Activated naive CD4-positive, alpha-beta T cell treated with anti-CD3 and anti-CD28 coated beads, Interleukin-2, amount 50 U/mL, for 24 hours (primary cell): Measurements from ENCODE around the gene ETS1.
A peak's percentile ranks its signal among the peaks of the same experiment; 100 is the strongest.

Source experiments
- H3K27ac Mint-ChIP-seq: one replicate; pipeline ENCODE4 v1.8.0; 2021; ENCODE audit warnings: mild to moderate bottlenecking, mixed read lengths
- H3K27me3 Mint-ChIP-seq: one replicate; pipeline ENCODE4 v1.8.0; 2021; ENCODE audit warnings: mixed read lengths
- H3K36me3 Mint-ChIP-seq: one replicate; pipeline ENCODE4 v1.8.0; 2021; ENCODE audit warnings: mixed read lengths
- H3K4me1 Mint-ChIP-seq: one replicate; pipeline ENCODE4 v1.8.0; 2021; ENCODE audit warnings: mixed read lengths
- H3K4me3 Mint-ChIP-seq: one replicate; pipeline ENCODE4 v1.8.0; 2021; ENCODE audit warnings: mild to moderate bottlenecking, mixed read lengths
- H3K9me3 Mint-ChIP-seq: one replicate; pipeline ENCODE4 v1.8.0; 2021; ENCODE audit warnings: mixed read lengths

ETS1 gene

DNA sequence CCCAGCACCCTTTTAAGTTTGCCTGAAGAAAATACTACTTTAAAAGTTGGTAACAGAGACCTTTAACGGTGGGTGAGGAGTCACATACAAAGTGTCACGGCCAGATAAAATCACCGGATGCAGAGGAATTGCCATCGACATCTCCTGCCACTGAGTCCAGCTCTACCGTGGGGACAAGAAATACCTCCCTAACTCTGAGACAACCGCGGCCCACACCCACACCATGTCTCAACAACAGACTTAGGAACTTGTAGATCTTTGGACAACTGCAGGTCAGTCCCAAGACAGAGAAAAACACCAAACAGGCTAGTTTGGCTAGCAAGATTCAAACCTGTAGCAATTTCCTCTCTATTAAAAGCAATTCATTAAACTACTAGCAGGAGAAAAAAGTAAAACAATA, 669 bp downstream of the ETS1 start:
- peaks cover 7% of the 10 kb centered on the region for H3K9me3 Mint-ChIP-seq
- no peaks in the 10 kb centered on the region for H3K36me3 Mint-ChIP-seq
- no peaks in the 10 kb centered on the region for H3K27me3 Mint-ChIP-seq
- peak overlapping the region; percentile 14 for H3K27ac Mint-ChIP-seq
- H3K4me3 Mint-ChIP-seq = no peak overlapping the region
- peaks cover 30% of the 10 kb centered on the region for H3K4me1 Mint-ChIP-seq

DNA sequence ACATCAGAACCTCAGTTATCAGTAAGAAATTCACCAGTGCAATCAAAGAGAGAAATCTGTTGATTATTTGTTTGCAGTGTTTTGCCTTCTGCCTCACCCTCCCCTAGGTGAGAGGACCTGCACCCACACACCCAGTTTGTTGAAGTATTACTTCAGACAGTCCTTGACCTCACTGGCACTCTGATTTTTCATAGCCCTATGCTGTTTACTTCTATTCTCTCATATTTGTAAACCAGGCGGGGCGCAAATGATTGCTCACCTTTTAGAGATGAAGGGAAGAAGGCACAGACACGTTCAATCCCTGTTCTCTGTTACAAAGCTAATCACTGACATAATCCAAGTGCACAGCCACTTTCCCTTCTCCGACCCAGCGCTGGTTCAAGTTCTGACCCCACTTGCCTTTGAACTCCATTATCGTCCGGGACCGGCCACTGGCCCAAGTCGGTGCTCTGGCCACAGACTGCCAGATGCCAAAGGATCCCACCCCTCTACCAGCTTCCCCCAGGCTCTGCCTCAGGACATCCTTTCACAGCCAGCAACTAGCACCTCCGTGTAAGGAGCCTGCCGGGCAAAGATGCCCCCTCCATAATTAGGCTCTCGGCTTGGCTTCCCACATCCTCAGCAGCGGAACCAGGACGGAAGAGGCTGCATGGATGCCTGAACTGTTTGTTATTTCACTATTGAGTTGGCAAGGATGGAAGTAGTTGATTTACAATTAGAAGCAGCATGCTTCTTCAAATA, 1.7 kb downstream of the ETS1 start:
- Mint-ChIP-seq H3K27me3 (no peaks in the 10 kb centered on the region), H3K27ac (no peak overlapping the region), H3K36me3 (no peaks in the 10 kb centered on the region), H3K4me3 (no peak overlapping the region), H3K9me3 (peaks cover 7% of the 10 kb centered on the region), H3K4me1 (peaks cover 40% of the 10 kb centered on the region)

DNA sequence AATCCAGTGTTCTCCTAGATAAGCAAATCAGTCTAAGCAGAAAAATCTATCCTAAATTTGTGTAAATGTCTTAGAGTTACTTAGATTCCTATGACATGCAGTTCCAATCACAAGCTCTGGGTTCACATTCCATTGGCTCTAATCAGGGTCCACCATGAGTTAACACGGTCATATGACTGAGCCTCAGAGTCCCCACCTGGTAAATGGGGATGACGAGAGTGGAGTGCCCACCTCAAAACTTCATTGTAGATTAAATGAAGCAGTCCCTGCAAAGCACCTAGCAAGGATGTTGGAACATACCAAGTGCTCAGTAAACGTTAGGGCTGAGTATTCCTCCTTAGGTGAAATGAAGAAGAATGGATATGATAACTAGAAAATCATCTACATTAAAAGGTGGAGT, 3.1 kb downstream of the ETS1 start:
- H3K36me3 Mint-ChIP-seq = no peaks in the 10 kb centered on the region
- peak overlapping the region; percentile 78 for H3K27ac Mint-ChIP-seq
- peaks cover 55% of the 10 kb centered on the region for H3K4me1 Mint-ChIP-seq
- H3K9me3 Mint-ChIP-seq = no peaks in the 10 kb centered on the region
- no peak overlapping the region for H3K4me3 Mint-ChIP-seq
- H3K27me3 Mint-ChIP-seq = no peaks in the 10 kb centered on the region

DNA sequence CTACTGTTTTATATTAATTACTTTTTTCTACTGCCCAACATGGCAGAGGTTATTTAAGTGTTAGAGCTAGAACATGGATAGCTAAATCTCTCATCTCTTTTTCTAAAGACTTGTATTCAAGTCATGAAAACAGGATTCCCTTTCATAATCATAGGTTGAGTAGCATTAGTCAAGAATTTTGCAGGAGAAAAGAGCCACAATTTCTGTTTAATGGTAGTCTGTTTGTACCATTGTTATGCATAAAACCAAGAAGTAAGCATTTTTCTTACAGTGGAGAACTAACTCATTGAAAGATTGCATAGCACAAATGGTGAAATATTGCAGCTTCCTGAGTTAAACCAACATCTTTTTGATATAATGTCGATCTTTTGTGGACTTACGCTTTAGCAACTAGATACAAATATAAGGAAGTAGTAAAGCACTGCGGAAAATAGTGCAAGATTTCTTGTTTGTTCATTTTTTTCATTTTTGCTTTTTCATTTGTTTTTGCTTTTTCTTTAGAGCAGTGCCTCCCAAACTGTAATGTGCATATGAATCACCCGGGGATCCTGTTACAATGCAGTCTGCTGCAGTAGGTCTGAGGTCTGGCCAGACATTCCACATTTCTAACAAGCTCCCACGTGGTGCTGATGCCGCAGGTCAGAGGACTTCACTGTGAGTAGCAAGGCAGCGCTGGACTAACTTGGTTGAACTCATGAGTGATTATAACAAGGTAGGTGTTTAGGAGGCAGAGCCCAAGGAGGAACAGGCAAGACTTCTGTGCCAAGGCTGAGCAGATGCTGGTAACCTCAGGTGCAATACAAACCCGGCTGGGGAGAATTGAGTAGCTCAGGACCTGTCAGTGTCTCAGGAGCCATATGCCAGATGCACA, 4.6 kb downstream of the ETS1 start:
- Mint-ChIP-seq H3K27me3 (no peaks in the 10 kb centered on the region), H3K27ac (peak overlapping the region; percentile 91)

DNA sequence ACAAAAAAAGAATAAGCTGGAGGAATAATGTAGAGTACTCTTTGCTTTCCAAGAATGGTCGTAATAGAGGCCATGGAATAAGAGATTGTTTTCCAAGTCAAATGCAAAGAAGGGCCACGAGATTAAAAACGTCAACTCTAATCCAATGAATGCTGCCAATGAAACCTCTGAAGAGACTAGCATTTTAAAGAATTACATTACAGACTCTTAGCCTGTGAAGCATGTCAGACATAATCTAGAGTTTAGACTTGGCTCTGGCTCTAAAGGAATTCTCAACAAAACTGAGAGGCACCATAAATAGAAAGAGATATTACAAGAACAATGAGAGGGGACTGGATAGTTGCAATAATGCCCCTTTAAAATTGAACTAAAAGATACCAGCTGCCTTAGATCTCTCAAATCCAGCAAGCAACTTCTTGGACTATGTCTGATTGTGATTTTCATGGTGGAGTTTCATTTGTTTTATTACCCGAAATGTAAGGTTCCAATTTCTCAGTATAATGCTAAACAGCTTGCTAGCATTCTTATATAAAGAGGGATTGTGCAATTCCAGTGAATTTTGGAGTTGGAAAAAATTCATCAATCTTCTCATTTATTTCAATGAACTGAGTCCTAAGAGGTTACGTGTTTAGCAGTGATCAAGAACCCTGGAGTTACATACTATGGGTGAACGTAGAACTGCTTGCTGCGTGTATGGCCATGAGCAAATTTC, 5.6 kb downstream of the ETS1 start:
- peaks cover 67% of the 10 kb centered on the region for H3K4me1 Mint-ChIP-seq
- no peak overlapping the region for H3K4me3 Mint-ChIP-seq
- no peaks in the 10 kb centered on the region for H3K27me3 Mint-ChIP-seq
- no peaks in the 10 kb centered on the region for H3K36me3 Mint-ChIP-seq
- H3K27ac Mint-ChIP-seq = no peak overlapping the region
- no peaks in the 10 kb centered on the region for H3K9me3 Mint-ChIP-seq

More for the DNA sequence above, 4.6 kb downstream of the ETS1 start:
- H3K36me3 Mint-ChIP-seq = no peaks in the 10 kb centered on the region
- peaks cover 63% of the 10 kb centered on the region for H3K4me1 Mint-ChIP-seq
- no peaks in the 10 kb centered on the region for H3K9me3 Mint-ChIP-seq
- H3K4me3 Mint-ChIP-seq = peak overlapping the region; percentile 76

DNA sequence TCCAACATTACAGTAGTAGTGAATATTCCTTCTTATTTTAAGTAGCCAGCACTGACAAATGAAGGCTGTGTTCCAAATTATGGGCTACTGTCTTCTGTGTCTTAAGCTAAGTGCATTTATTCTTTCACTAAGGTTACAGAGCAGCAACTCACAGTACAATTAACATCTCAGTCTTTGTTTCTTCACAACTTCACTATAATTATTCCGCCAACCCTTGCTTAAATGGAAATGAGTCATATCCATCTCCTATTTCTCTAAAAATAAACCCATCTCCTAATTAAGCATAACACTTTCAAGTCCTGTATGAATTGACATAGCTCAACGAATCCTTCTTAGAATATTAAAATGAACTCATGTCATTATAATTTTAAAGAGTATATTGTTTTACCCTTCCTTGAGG, 6.7 kb downstream of the ETS1 start:
- Mint-ChIP-seq H3K4me3 (peak overlapping the region; percentile 82), H3K36me3 (no peaks in the 10 kb centered on the region), H3K9me3 (no peaks in the 10 kb centered on the region), H3K27me3 (no peaks in the 10 kb centered on the region), H3K4me1 (peaks cover 75% of the 10 kb centered on the region), H3K27ac (peak overlapping the region; percentile 86)

DNA sequence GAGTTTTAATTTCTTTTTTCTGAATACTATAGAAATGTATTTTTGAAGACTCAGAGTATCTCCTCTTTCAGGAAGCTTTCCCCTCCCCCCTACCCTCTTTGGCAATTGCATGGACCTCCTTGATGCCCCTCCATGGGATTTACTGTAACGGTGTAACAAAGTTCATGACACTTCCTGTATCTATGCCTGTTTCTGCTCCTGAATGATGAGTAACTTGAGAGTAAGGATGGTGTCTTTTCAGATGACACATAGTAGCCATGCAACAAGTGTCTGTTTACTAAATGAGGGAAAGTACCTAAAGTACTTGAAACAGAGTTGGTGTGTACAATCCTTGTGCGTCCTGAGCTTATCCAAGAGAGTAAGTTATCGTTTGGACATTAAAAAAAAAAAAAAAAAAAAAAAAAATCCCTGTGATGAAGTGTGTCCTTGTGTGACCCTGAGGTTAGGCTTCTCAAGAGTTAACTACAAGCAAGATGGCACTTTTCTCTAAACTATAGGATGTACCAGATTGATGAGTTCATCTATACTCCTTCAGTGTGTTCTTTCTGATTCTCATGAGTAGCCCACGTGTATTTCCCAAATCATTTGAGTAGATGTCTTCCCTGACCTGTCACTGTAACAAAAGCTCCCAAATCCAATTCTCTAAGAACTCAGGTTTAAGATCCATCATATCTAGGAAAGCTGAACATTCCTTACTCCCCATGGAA, 7.4 kb downstream of the ETS1 start:
- no peaks in the 10 kb centered on the region for H3K36me3 Mint-ChIP-seq
- peak overlapping the region; percentile 86 for H3K27ac Mint-ChIP-seq
- no peaks in the 10 kb centered on the region for H3K9me3 Mint-ChIP-seq
- H3K4me1 Mint-ChIP-seq = peaks cover 82% of the 10 kb centered on the region
- no peaks in the 10 kb centered on the region for H3K27me3 Mint-ChIP-seq
- H3K4me3 Mint-ChIP-seq = peak overlapping the region; percentile 82

DNA sequence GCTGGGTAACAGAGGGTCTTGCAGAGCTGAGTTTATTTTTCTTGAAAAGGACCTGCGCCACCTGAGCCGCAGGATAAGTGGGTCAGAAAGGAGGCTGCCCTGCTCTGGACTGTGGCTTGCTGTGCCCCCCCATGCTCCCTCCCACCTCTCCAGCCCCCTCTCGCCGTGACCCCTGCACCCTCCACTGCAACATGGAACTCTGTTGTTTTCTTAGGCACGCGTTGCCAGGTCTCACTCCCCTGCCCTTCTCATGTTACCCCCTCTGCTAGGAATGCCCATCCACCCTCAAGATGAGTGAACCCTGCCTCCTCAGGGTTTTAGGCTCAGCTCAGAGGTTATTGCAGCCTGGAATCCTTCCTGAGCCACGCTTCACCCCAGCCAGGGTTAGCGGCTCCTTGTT, 10.8 kb downstream of the ETS1 start:
- H3K27me3 Mint-ChIP-seq = no peaks in the 10 kb centered on the region
- no peak overlapping the region for H3K27ac Mint-ChIP-seq

DNA sequence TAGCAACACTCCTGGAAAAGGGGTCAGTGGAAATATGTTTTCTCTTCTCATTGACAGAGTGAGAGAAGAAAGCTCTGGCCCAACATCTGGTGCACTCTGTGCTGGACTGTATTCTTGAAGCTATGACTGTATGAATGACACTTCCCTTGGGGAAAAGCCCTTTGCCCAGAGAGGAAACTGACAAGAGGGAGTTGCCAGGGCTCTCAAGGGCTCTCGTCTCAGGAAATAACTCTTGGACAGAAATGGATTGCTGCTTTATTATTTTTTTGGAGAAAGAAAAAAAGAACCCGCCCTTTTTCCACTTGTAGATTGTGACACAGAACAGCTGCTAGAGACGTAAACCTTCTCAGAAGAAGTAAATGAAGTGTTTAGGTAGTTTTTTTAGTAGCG, 11.4 kb downstream of the ETS1 start:
- Mint-ChIP-seq H3K9me3 (peaks cover 5% of the 10 kb centered on the region), H3K27ac (no peak overlapping the region), H3K36me3 (peaks cover 3% of the 10 kb centered on the region), H3K4me1 (peaks cover 62% of the 10 kb centered on the region), H3K4me3 (no peak overlapping the region), H3K27me3 (no peaks in the 10 kb centered on the region)

More for the DNA sequence above, 10.8 kb downstream of the ETS1 start:
- Mint-ChIP-seq H3K4me3 (no peak overlapping the region), H3K4me1 (peaks cover 68% of the 10 kb centered on the region), H3K9me3 (peaks cover 5% of the 10 kb centered on the region), H3K36me3 (peaks cover 3% of the 10 kb centered on the region)

DNA sequence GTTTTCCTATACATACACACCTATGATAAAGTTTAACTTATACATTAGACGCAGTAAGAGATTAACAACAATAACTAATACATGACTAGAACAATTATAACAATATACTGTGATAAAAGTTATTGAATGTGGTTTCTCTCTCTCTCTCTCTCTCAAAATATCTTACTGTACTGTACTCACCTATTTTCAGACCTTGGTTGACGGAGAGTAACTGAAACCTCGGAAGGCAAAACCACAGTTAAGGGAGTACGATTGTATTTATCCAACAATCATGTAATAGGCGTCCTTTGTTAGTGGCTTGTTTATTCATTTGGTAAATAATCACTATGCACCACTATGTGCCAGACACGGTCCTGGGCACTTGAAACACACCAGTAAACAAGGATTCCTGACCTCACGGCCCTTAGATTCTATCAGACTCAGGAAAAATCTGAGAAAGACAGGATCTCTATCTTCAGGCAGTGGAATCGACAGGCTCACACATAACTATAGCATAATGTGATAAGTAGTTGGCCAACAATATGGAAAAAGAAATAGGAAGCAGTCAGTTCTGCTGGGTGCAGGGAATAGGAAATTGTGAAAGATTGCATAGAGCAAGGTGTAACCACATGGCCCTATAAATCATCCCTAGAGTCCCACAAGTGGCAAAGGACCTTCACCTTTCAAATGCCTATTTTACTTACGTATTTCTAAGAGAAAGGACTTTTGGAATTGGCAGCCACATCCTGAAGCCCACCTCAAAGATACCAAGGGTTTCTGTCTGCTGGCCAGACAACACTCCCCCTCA, 12.0 kb downstream of the ETS1 start:
- peaks cover 3% of the 10 kb centered on the region for H3K36me3 Mint-ChIP-seq
- H3K27me3 Mint-ChIP-seq = no peaks in the 10 kb centered on the region
- H3K4me3 Mint-ChIP-seq = peak overlapping the region; percentile 54
- peaks cover 56% of the 10 kb centered on the region for H3K4me1 Mint-ChIP-seq
- H3K27ac Mint-ChIP-seq = peak overlapping the region; percentile 76
- H3K9me3 Mint-ChIP-seq = peaks cover 5% of the 10 kb centered on the region

DNA sequence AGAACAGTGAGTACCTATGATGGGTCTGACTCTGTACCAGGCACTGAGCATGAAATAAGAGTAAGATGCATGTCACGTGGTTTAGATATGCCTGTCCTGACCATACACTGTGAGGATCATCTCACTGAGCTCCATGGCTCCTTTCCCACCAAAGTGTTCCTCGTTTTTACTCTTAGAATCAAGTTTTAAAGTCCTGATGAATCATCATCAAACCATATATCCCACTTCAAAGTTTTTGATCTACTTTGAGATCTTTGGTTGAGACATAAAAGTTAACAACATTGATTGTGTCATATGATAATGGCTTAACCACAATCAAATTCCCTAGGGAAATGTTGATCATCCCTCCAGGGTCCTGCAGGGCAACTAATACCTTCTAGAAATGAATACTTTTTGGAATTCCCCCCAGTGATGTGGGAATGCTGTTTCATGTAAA, 12.8 kb downstream of the ETS1 start:
- H3K27me3 Mint-ChIP-seq = no peaks in the 10 kb centered on the region
- H3K4me1 Mint-ChIP-seq = peaks cover 49% of the 10 kb centered on the region
- peaks cover 3% of the 10 kb centered on the region for H3K36me3 Mint-ChIP-seq
- H3K27ac Mint-ChIP-seq = peak overlapping the region; percentile 76
- peak overlapping the region; percentile 54 for H3K4me3 Mint-ChIP-seq
- H3K9me3 Mint-ChIP-seq = peaks cover 5% of the 10 kb centered on the region

DNA sequence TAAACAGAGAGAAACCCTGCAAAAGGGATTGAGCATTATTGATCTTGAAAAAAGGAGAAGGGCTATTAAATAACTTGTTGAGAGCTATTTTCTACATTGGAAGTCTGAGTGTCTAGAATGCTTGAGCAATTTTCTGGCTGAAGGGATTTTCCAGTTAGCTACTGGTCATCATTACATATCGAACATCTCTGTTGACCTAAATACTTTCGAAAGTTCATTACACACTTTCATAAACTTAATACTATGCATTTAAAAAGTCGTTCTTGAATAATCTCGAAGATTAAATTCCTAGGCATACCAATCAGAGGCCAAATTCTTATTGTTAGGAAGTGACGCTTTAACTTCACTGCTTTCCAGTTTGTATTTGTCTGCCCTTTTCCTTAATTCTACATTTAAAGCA, 13.7 kb downstream of the ETS1 start:
- Mint-ChIP-seq H3K27me3 (no peaks in the 10 kb centered on the region), H3K9me3 (peaks cover 5% of the 10 kb centered on the region), H3K4me1 (peaks cover 45% of the 10 kb centered on the region), H3K4me3 (no peak overlapping the region), H3K27ac (no peak overlapping the region), H3K36me3 (peaks cover 3% of the 10 kb centered on the region)

DNA sequence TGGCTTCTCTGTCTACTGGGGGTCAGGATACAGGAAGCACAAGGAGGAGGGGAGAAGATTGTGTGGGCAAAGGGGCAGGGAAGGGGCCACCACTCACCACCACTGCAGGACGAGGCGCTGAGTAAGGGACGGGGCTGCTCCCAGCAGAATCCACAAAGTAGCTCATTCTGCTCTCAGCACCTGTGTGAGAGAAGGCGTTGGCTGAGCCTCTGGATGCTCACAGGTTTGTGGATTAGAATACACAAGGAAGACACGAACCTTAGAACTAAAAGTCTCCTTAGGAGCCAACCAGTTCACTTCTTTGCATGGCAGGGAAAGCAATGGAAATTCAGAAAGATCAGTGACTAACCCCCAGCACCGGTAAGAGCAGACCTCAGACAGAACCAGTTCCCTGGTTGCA, 14.4 kb downstream of the ETS1 start:
- Mint-ChIP-seq H3K4me3 (no peak overlapping the region), H3K27me3 (no peaks in the 10 kb centered on the region), H3K36me3 (peaks cover 3% of the 10 kb centered on the region)

DNA sequence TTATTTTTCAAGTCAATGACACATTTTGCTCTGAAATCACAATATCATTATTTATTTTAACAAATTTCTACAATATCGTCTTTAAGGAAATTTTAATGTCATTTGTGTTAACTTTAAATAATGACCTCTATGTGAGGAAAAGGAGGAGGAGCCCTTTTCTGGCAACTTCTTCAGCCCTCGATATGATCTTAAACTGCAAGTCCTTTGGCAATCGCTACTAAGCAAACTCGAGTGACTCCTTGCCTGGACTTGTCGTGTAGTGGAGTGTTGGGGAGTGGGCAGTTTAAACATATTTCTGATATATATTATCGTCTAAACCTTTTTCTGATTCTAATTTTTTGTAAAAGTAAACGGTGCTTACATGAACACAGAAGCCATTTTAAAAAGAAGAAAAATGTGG, 16.7 kb downstream of the ETS1 start:
- H3K9me3 Mint-ChIP-seq = peaks cover 5% of the 10 kb centered on the region
- peaks cover 3% of the 10 kb centered on the region for H3K36me3 Mint-ChIP-seq
- no peaks in the 10 kb centered on the region for H3K27me3 Mint-ChIP-seq
- H3K27ac Mint-ChIP-seq = no peak overlapping the region
- H3K4me1 Mint-ChIP-seq = peaks cover 42% of the 10 kb centered on the region
- no peak overlapping the region for H3K4me3 Mint-ChIP-seq

More for the DNA sequence above, 14.4 kb downstream of the ETS1 start:
- Mint-ChIP-seq H3K27ac (no peak overlapping the region), H3K4me1 (peaks cover 49% of the 10 kb centered on the region), H3K9me3 (peaks cover 5% of the 10 kb centered on the region)
